Spleen (tissue), 7 donors: ENCODE measurements around the gene CST1.

Experiments
- POLR2AphosphoS5 ChIP-seq, 3 donors: sonication (generic); formaldehyde crosslinking; IDR thresholded peaks; one replicate each; pipeline ENCODE4 v1.5.1; 2017; ENCODE audit warnings: antibody characterized with exemption in 3 of 3
- TF ChIP-seq, protein P1 (sequence below), 11 experiments: fragments of 200-600 bp in 7 of 11; fragments of 450-650 bp in 4 of 11; sonication (generic) in 4 of 11; IDR thresholded peaks in 8 of 11; conservative IDR thresholded peaks in 3 of 11; 1 replicate in 7 of 11; 2 replicates in 4 of 11; pipeline versions ENCODE4 v1.4.0 to v1.8.0; 2016 to 2021; ENCODE audit warnings: antibody characterized with exemption in 11 of 11, inconsistent platforms in 4 of 11, mild to moderate bottlenecking in 1 of 11
- donor health status: DM: no; HTN: no; CAD: no; lungs with moderate emphysema.
- donor health status: DM: no; HTN: no; CAD: no.
- donor health status: DM: no; HTN: no; CAD: no.

DNA sequence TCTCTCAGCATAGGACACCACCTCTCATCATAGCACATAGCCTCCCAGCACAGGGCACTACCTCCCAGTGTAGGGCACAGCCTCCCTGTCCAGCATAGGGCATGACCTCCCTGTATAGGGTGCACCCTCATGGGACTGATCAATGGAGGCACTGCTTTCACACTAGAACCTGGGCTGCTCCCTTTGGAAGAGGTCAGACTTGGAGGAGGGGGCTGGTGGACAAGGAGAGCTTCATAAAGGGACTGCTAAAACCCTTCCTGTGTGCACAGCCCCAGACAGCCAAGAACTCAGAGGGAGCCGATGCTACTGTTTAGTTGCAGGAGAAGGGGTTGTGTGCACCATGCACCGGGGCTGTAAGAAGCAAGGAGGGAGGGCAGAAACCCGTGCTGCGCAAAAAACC lies 40.0 kb downstream of the CST1 start:
- TF ChIP-seq, protein P1, sequence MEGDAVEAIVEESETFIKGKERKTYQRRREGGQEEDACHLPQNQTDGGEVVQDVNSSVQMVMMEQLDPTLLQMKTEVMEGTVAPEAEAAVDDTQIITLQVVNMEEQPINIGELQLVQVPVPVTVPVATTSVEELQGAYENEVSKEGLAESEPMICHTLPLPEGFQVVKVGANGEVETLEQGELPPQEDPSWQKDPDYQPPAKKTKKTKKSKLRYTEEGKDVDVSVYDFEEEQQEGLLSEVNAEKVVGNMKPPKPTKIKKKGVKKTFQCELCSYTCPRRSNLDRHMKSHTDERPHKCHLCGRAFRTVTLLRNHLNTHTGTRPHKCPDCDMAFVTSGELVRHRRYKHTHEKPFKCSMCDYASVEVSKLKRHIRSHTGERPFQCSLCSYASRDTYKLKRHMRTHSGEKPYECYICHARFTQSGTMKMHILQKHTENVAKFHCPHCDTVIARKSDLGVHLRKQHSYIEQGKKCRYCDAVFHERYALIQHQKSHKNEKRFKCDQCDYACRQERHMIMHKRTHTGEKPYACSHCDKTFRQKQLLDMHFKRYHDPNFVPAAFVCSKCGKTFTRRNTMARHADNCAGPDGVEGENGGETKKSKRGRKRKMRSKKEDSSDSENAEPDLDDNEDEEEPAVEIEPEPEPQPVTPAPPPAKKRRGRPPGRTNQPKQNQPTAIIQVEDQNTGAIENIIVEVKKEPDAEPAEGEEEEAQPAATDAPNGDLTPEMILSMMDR (IDR thresholded peaks at IDR 0.05 in 8 of 11, conservative IDR thresholded peaks at IDR 0.05 in 3 of 11): no peak
- TF ChIP-seq POLR2AphosphoS5 (IDR thresholded peaks at IDR 0.05): no peak
